H1 (cell line): ENCODE results near the gene ZNF581.

Experiments used
- CHD2 ChIP-seq: IDR thresholded peaks from 2 replicates; pipeline ENCODE4 v1.6.1; 2012; ENCODE audit warnings: low read length, improper control_type of control experiment
- CTCF ChIP-seq, 3 experiments: IDR thresholded peaks; 1 replicate in 2 of 3; 2 replicates in 1 of 3; pipeline versions ENCODE4 v1.5.1 to v1.6.1; 2011; ENCODE audit warnings: low read length in 3 of 3, mild to moderate bottlenecking in 3 of 3, inconsistent platforms in 2 of 3, low read depth in 1 of 3, moderate library complexity in 1 of 3; ENCODE audit not compliant: insufficient read depth in 1 of 3; ENCODE audit errors: control extremely low read depth in 1 of 3
- EP300 ChIP-seq, 2 experiments: IDR thresholded peaks; 1 replicate in 1 of 2; 2 replicates in 1 of 2; pipeline ENCODE4 v1.6.1; 2011 to 2012; ENCODE audit warnings: low read depth in 2 of 2, low read length in 2 of 2, mild to moderate bottlenecking in 2 of 2, borderline replicate concordance in 1 of 2, inconsistent platforms in 1 of 2, moderate library complexity in 1 of 2
- POLR2A ChIP-seq, 2 experiments: IDR thresholded peaks; 1 replicate in 1 of 2; 2 replicates in 1 of 2; pipeline ENCODE4 v1.6.1; 2011; ENCODE audit warnings: low read depth in 2 of 2, low read length in 2 of 2, mild to moderate bottlenecking in 2 of 2; ENCODE audit errors: control extremely low read depth in 1 of 2
- USF2 ChIP-seq: IDR thresholded peaks from 2 replicates; pipeline ENCODE4 v1.6.1; 2011; ENCODE audit warnings: low read length, improper control_type of control experiment

- TF ChIP-seq POLR2A (IDR thresholded peaks at IDR 0.05; ENCODE audit: control extremely low read depth in 1 of 2, low read depth in 2 of 2, low read length in 2 of 2) (no peak), USF2 (no peak), EP300 (IDR thresholded peaks at IDR 0.05; ENCODE audit: borderline replicate concordance in 1 of 2, low read depth in 2 of 2, low read length in 2 of 2) (no peak), CHD2 (no peak), CTCF (IDR thresholded peaks at IDR 0.05; ENCODE audit: control extremely low read depth in 1 of 3, insufficient read depth in 1 of 3, low read depth in 1 of 3, low read length in 3 of 3) (peak; percentile 23 to 85 (median 83))
Measured at GRCh38 chr19:55632463-55632834, 11.0 kb upstream of the ZNF581 start.
